Parathyroid adenoma (tissue), 2 donors: Measurements from ENCODE around the gene PTPRT.
"Not testable (repeated sequence)": the region's sequence is repeated elsewhere in the genome, so short reads cannot be mapped to it uniquely, and the experiment has no call there.

Experiments used
- H2AFZ ChIP-seq: fragments of 300-600 bp; sonication (generic); one replicate; pipeline ENCODE4 v1.7.0; 2017; ENCODE audit warnings: antibody characterized with exemption, mild to moderate bottlenecking
- H3K27ac ChIP-seq: fragments of 300-600 bp; sonication (generic); one replicate; pipeline ENCODE4 v1.7.0; 2017
- H3K27me3 ChIP-seq: fragments of 300-600 bp; sonication (generic); one replicate; pipeline ENCODE4 v1.7.0; 2017; ENCODE audit warnings: low read length; ENCODE audit not compliant: control insufficient read depth, insufficient read depth
- H3K36me3 ChIP-seq: fragments of 300-600 bp; sonication (generic); one replicate; pipeline ENCODE4 v1.7.0; 2017; ENCODE audit warnings: low read length; ENCODE audit not compliant: control insufficient read depth, insufficient read depth
- H3K4me1 ChIP-seq: fragments of 300-600 bp; sonication (generic); one replicate; pipeline ENCODE4 v1.7.0; 2017; ENCODE audit warnings: control low read depth
- H3K4me2 ChIP-seq: fragments of 300-600 bp; sonication (generic); one replicate; pipeline ENCODE4 v1.7.0; 2017; ENCODE audit warnings: low read length
- H3K4me3 ChIP-seq: fragments of 300-600 bp; sonication (generic); one replicate; pipeline ENCODE4 v1.7.0; 2017; ENCODE audit warnings: low read depth, low read length
- H3K79me2 ChIP-seq: fragments of 300-600 bp; sonication (generic); one replicate; pipeline ENCODE4 v1.7.0; 2017; ENCODE audit warnings: control low read depth
- H3K9ac ChIP-seq: fragments of 300-600 bp; sonication (generic); one replicate; pipeline ENCODE4 v1.7.0; 2017; ENCODE audit warnings: mild to moderate bottlenecking
- H3K9me3 ChIP-seq: fragments of 300-600 bp; sonication (generic); one replicate; pipeline ENCODE4 v1.7.0; 2017; ENCODE audit warnings: low read length; ENCODE audit not compliant: control insufficient read depth
- CTCF ChIP-seq: fragments of 300-600 bp; sonication (generic); IDR thresholded peaks from one replicate; pipeline ENCODE4 v1.7.0; 2017; ENCODE audit warnings: antibody characterized with exemption, mild to moderate bottlenecking
- donor health status: primary hyperparathyroidism.

Gene PTPRT

DNA sequence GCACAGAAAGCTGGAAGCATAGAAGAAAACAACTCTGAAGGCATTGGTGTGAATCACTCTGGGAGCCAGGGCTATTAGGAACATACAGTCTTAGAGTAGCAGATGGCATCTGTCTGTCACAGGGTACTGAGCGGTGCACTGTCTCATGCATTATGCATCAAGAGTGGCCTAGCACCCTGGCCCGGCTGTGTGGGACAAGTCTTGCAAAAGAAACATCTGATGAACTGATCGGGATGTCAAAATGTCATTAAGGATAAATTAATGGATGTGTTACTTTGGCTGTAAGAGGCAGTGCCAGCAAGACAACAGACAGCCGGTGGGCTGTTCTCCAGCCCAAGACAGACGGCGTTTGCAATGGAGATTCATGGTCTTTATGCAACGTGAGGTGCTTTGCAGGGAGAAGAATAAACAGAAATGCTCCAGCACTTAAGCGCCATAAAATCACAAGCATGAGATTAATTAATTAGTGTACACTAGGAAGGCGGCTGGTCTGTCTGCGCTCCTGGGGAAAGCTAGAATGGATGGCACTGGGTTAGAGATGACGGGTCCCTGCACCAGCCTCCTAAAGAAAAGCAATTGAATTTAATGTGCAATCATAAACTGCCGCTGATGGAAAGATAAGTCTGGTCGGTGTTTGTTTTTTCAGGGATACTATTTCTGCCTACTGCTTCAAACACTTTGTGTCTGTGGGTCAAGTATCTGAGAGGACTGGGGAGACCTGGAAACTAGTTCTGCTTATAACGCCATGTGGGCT, 970.9 kb downstream of the PTPRT start:
- H3K27ac ChIP-seq, result no peak overlapping the region
- H3K36me3 ChIP-seq, result no peaks in the 10 kb centered on the region
- no peak overlapping the region for H3K9ac ChIP-seq
- no peak overlapping the region for H3K4me3 ChIP-seq
- no peak overlapping the region for H3K4me2 ChIP-seq
- peaks cover 5% of the 10 kb centered on the region for H3K4me1 ChIP-seq
- H3K79me2 ChIP-seq, result no peaks in the 10 kb centered on the region
- no peaks in the 10 kb centered on the region for H3K9me3 ChIP-seq
- no peaks in the 10 kb centered on the region for H3K27me3 ChIP-seq
- no peak for TF ChIP-seq CTCF
- H2AFZ ChIP-seq, result no peak overlapping the region

GRCh38 chr20:42214074-42214473, 975.6 kb downstream of the PTPRT start:
- H3K4me2 ChIP-seq, result no peak overlapping the region
- H3K9ac ChIP-seq, result no peak overlapping the region
- no peak overlapping the region for H3K4me3 ChIP-seq
- H3K36me3 ChIP-seq, result no peaks in the 10 kb centered on the region
- H2AFZ ChIP-seq, result no peak overlapping the region
- H3K9me3 ChIP-seq, result no peaks in the 10 kb centered on the region
- H3K27me3 ChIP-seq, result no peaks in the 10 kb centered on the region
- H3K4me1 ChIP-seq, result no peaks in the 10 kb centered on the region
- no peaks in the 10 kb centered on the region for H3K79me2 ChIP-seq
- TF ChIP-seq CTCF, result no peak
- H3K27ac ChIP-seq, result no peak overlapping the region

- H3K9me3 ChIP-seq, result no peaks in the 10 kb centered on the region
- H3K4me2 ChIP-seq, result no peak overlapping the region
- H3K27ac ChIP-seq, result no peak overlapping the region
- H2AFZ ChIP-seq, result no peak overlapping the region
- H3K36me3 ChIP-seq, result no peaks in the 10 kb centered on the region
- H3K9ac ChIP-seq, result no peak overlapping the region
- no peak for TF ChIP-seq CTCF
- H3K4me3 ChIP-seq, result no peak overlapping the region
- H3K27me3 ChIP-seq, result no peaks in the 10 kb centered on the region
- no peaks in the 10 kb centered on the region for H3K4me1 ChIP-seq
- H3K79me2 ChIP-seq, result no peaks in the 10 kb centered on the region
Measured at GRCh38 chr20:42212391-42212790, 977.3 kb downstream of the PTPRT start.

- not testable (repeated sequence) for H3K9ac ChIP-seq, H2AFZ ChIP-seq, H3K79me2 ChIP-seq, H3K36me3 ChIP-seq, H3K4me3 ChIP-seq, H3K4me2 ChIP-seq, H3K27ac ChIP-seq, H3K9me3 ChIP-seq, H3K27me3 ChIP-seq
- H3K4me1 ChIP-seq, result peaks cover 12% of the 10 kb centered on the region
Measured at GRCh38 chr20:42206557-42206956, 983.1 kb downstream of the PTPRT start.

- H3K36me3 ChIP-seq, result no peaks in the 10 kb centered on the region
- no peaks in the 10 kb centered on the region for H3K79me2 ChIP-seq
- H3K4me3 ChIP-seq, result no peak overlapping the region
- no peak overlapping the region for H3K9ac ChIP-seq
- peak overlapping the region; percentile 31 for H2AFZ ChIP-seq
- H3K9me3 ChIP-seq, result no peaks in the 10 kb centered on the region
- H3K27ac ChIP-seq, result no peak overlapping the region
- no peaks in the 10 kb centered on the region for H3K27me3 ChIP-seq
- TF ChIP-seq CTCF, result peak; percentile 72
- peaks cover 19% of the 10 kb centered on the region for H3K4me1 ChIP-seq
- no peak overlapping the region for H3K4me2 ChIP-seq
Measured at GRCh38 chr20:42204109-42204660, 985.5 kb downstream of the PTPRT start.
